CD14-positive monocyte (primary cell): Measurements from ENCODE around the gene TRPM2. TPM values are rescaled to one million over a fixed set of nuclear protein-coding genes. Genes with fewer than 3 reads are reported as not detected.

Source experiments
- DNase-seq, 3 donors: peaks; one replicate each; pipeline ENCODE4 v3.0.0-alpha.2; 2011 to 2022
- H2AFZ ChIP-seq: 2 replicates; pipeline ENCODE4 v1.6.0; 2012; ENCODE audit warnings: mild to moderate bottlenecking, low read depth, low read length, inconsistent platforms; ENCODE audit not compliant: insufficient read depth, poor library complexity, severe bottlenecking
- H3K27ac ChIP-seq, 2 donors: 1 replicate in 1 of 2; 2 replicates in 1 of 2; pipeline ENCODE4 v1.5.1; 2012 to 2013; ENCODE audit warnings: low read length in 2 of 2, control low read depth in 1 of 2, inconsistent platforms in 1 of 2, low read depth in 1 of 2, mild to moderate bottlenecking in 1 of 2
- H3K27me3 ChIP-seq, 2 donors: one replicate each; pipeline versions ENCODE4 v1.6.0 to v1.6.1; 2011 to 2013; ENCODE audit warnings: low read length in 2 of 2; ENCODE audit not compliant: control insufficient read depth in 2 of 2, insufficient read depth in 2 of 2
- H3K36me3 ChIP-seq, 2 donors: replicated peaks in 1 of 2; 1 replicate in 1 of 2; 2 replicates in 1 of 2; pipeline versions ENCODE4 v1.5.1 to v1.6.1; 2012 to 2013; ENCODE audit warnings: low read length in 2 of 2, control low read depth in 1 of 2, inconsistent platforms in 1 of 2, mild to moderate bottlenecking in 1 of 2; ENCODE audit not compliant: insufficient read depth in 2 of 2, control insufficient read depth in 1 of 2
- H3K4me1 ChIP-seq, 2 donors: 1 replicate in 1 of 2; 2 replicates in 1 of 2; pipeline versions ENCODE4 v1.5.1 to v1.6.1; 2012 to 2013; ENCODE audit warnings: low read length in 2 of 2, control low read depth in 1 of 2, inconsistent platforms in 1 of 2, mild to moderate bottlenecking in 1 of 2, moderate library complexity in 1 of 2; ENCODE audit not compliant: insufficient read depth in 2 of 2, control insufficient read depth in 1 of 2
- H3K4me2 ChIP-seq: replicated peaks from 2 replicates; pipeline ENCODE3; 2012; ENCODE audit warnings: low read length, moderate library complexity, mild to moderate bottlenecking; ENCODE audit not compliant: poor library complexity, severe bottlenecking; ENCODE audit errors: extremely low read depth
- H3K4me3 ChIP-seq, 3 experiments: fragments of 200-600 bp in 1 of 3; sonication (generic) in 1 of 3; replicated peaks in 1 of 3; 1 replicate in 2 of 3; 2 replicates in 1 of 3; pipeline ENCODE4 v1.5.1; 2011 to 2013; ENCODE audit warnings: low read length in 3 of 3, mild to moderate bottlenecking in 3 of 3, control low read depth in 2 of 3, low read depth in 2 of 3, inconsistent platforms in 1 of 3, moderate library complexity in 1 of 3
- H3K79me2 ChIP-seq: 2 replicates; pipeline ENCODE4 v1.6.0; 2012; ENCODE audit warnings: mild to moderate bottlenecking, control low read depth, inconsistent platforms, low read length, moderate library complexity; ENCODE audit not compliant: insufficient read depth
- H3K9ac ChIP-seq: 2 replicates; pipeline ENCODE4 v1.6.0; 2017; ENCODE audit warnings: low read length, mild to moderate bottlenecking; ENCODE audit not compliant: insufficient read depth, poor library complexity, severe bottlenecking
- H3K9me3 ChIP-seq, 2 donors: replicated peaks in 1 of 2; 1 replicate in 1 of 2; 2 replicates in 1 of 2; pipeline versions ENCODE4 v1.5.1 to v1.6.1; 2012 to 2013; ENCODE audit warnings: low read length in 2 of 2, control low read depth in 1 of 2; ENCODE audit not compliant: control insufficient read depth in 1 of 2, insufficient read depth in 1 of 2
- H4K20me1 ChIP-seq: 2 replicates; pipeline ENCODE4 v1.6.0; 2012; ENCODE audit warnings: mild to moderate bottlenecking, low read length, control low read depth, moderate library complexity; ENCODE audit not compliant: insufficient read depth
- H3K27ac Mint-ChIP-seq, 7 donors: one replicate each; pipeline ENCODE4 v1.8.0; 2020; ENCODE audit warnings: mild to moderate bottlenecking in 7 of 7, mixed read lengths in 7 of 7, moderate library complexity in 6 of 7, inconsistent platforms in 2 of 7
- H3K27me3 Mint-ChIP-seq, 3 donors: one replicate each; pipeline ENCODE4 v1.8.0; 2021 to 2022; ENCODE audit warnings: low read depth in 3 of 3, mild to moderate bottlenecking in 3 of 3, mixed read lengths in 3 of 3, moderate library complexity in 3 of 3, inconsistent platforms in 1 of 3
- H3K36me3 Mint-ChIP-seq, 2 donors: one replicate each; pipeline ENCODE4 v1.8.0; 2020; ENCODE audit warnings: mixed read lengths in 2 of 2, inconsistent platforms in 1 of 2, mild to moderate bottlenecking in 1 of 2
- H3K4me1 Mint-ChIP-seq: one replicate; pipeline ENCODE4 v1.8.0; 2020; ENCODE audit warnings: mild to moderate bottlenecking, mixed read lengths
- H3K4me3 Mint-ChIP-seq, 2 donors: one replicate each; pipeline ENCODE4 v1.8.0; 2020; ENCODE audit warnings: mild to moderate bottlenecking in 2 of 2, mixed read lengths in 2 of 2, moderate library complexity in 1 of 2
- H3K9me3 Mint-ChIP-seq, 7 donors: one replicate each; pipeline ENCODE4 v1.8.0; 2020 to 2022; ENCODE audit warnings: mixed read lengths in 7 of 7, mild to moderate bottlenecking in 6 of 7, moderate library complexity in 6 of 7, inconsistent platforms in 2 of 7
- WGBS: methylation state at CpG from one replicate; pipeline ENCODE4 v1.1.5; 2013; ENCODE audit warnings: missing lambda C conversion rate; ENCODE audit not compliant: insufficient coverage; 5-methylcytosine and 5-hydroxymethylcytosine counted together
- intact Hi-C, 2 donors: fragments of 100-400 bp; cut with micrococcal nuclease; formaldehyde crosslinking; loops; one replicate each; pipeline versions ENCODE4 v1.15.0 to v1.15.1; 2023
- polyA plus RNA-seq, 3 donors: library from polyadenylated mRNA; depleted of rRNA in 1 of 3; unstranded in 2 of 3; stranded (reverse) in 1 of 3; fragments of 300-500 nt in 2 of 3; fragments of >200 nt in 1 of 3; fragmentation: Illumina TruSeq in 2 of 3; gene quantifications; 1 replicate in 2 of 3; 2 replicates in 1 of 3; pipeline ENCODE4 v1.2.3, GENCODE V29; 2012 to 2021
- TF ChIP-seq, protein P1 (sequence below): fragments of 200-600 bp; IDR thresholded peaks from one replicate; pipeline ENCODE4 v1.8.0; 2022; ENCODE audit warnings: antibody characterized with exemption, mild to moderate bottlenecking

TRPM2 gene
- polyA plus RNA-seq, 3 donors, result 7.6 to 21.6 (median 12.2) TPM

DNA sequence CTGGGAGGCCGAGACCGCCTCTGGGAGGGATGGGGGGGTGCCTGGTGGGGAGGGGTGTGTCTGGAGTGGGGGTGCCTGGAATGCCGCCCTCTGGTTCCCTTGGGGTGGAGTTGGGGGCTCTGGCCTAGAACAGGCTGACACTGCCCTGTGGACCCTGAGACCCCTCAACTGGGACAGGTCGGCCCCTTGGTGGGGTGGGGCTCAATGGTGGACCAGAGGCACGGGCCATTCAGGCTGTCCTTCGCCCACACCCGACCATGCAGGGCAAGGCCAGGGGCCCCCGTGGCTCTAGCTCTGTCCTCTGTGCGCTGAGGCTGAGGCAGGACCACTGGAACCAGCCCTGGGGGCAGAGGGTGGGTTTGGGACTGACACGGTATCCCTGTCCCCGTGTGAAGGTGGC lies 38.9 kb upstream of the TRPM2 start:
- H3K4me2 ChIP-seq, result no peak overlapping the region
- DNase-seq, result no peak
- 99% methylated on average over 10 of the region's 11 CpGs for WGBS
- no peak overlapping the region for H3K9ac ChIP-seq
- no peaks in the 10 kb centered on the region for H3K27me3 Mint-ChIP-seq
- H3K9me3 ChIP-seq, result no peaks in the 10 kb centered on the region
- no peak overlapping the region for H3K4me3 Mint-ChIP-seq
- H3K79me2 ChIP-seq, result no peaks in the 10 kb centered on the region
- H3K27ac ChIP-seq, result no peak overlapping the region
- intact Hi-C loops, result no loop called here
- H3K4me1 ChIP-seq, result no peaks in the 10 kb centered on the region
- H3K27ac Mint-ChIP-seq, result no peak overlapping the region
- no peak overlapping the region for H2AFZ ChIP-seq
- H3K36me3 ChIP-seq, result peaks cover 95 to 98% of the 10 kb centered on the region in 2 donors
- H4K20me1 ChIP-seq, result peaks cover 58% of the 10 kb centered on the region
- H3K27me3 ChIP-seq, result no peaks in the 10 kb centered on the region
- no peak overlapping the region for H3K4me3 ChIP-seq
- no peaks in the 10 kb centered on the region for H3K9me3 Mint-ChIP-seq
- peaks cover 44 to 79% of the 10 kb centered on the region in 2 donors for H3K36me3 Mint-ChIP-seq
- no peaks in the 10 kb centered on the region for H3K4me1 Mint-ChIP-seq
- TF ChIP-seq, protein P1, sequence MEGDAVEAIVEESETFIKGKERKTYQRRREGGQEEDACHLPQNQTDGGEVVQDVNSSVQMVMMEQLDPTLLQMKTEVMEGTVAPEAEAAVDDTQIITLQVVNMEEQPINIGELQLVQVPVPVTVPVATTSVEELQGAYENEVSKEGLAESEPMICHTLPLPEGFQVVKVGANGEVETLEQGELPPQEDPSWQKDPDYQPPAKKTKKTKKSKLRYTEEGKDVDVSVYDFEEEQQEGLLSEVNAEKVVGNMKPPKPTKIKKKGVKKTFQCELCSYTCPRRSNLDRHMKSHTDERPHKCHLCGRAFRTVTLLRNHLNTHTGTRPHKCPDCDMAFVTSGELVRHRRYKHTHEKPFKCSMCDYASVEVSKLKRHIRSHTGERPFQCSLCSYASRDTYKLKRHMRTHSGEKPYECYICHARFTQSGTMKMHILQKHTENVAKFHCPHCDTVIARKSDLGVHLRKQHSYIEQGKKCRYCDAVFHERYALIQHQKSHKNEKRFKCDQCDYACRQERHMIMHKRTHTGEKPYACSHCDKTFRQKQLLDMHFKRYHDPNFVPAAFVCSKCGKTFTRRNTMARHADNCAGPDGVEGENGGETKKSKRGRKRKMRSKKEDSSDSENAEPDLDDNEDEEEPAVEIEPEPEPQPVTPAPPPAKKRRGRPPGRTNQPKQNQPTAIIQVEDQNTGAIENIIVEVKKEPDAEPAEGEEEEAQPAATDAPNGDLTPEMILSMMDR, result no peak

DNA sequence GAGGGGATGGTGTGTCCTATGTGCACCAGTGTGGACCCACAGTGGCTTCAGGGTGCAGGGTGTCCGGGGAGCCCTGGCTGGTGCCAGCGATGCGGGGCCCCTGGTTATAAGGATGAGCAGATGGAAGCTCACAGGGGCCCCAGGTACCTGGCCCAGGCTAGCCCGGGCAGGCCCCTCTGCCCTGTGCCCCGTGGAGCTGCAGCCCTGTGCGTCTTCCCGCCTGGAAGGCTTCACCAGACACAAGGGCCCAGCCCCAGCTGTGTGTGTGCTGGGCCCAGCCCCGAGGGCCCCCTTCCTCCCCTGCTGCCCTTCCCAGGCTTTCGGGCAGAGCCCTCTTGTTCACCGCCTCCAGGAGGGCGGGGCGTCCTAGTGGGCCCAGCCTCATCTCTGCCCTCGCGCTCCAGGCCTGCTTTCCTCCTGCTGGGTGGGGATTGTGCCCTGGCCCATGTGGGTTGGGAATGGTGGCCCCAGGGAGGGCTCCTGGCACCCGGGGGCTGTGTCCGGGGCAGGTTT lies 37.7 kb upstream of the TRPM2 start:
- no peak for DNase-seq
- no peak overlapping the region for H3K9ac ChIP-seq
- H3K4me1 Mint-ChIP-seq, result no peaks in the 10 kb centered on the region
- WGBS, result 96% methylated on average over 12 of the region's 16 CpGs
- no peaks in the 10 kb centered on the region for H3K27me3 Mint-ChIP-seq
- no peak overlapping the region for H2AFZ ChIP-seq
- no peaks in the 10 kb centered on the region for H3K9me3 ChIP-seq
- TF ChIP-seq, protein P1, result no peak
- H3K9me3 Mint-ChIP-seq, result no peaks in the 10 kb centered on the region
- H3K36me3 ChIP-seq, result peaks cover 94 to 98% of the 10 kb centered on the region in 2 donors
- no peak overlapping the region for H3K27ac ChIP-seq
- no peak overlapping the region for H3K27ac Mint-ChIP-seq
- H4K20me1 ChIP-seq, result peaks cover 48% of the 10 kb centered on the region
- H3K4me1 ChIP-seq, result no peaks in the 10 kb centered on the region
- H3K4me2 ChIP-seq, result no peak overlapping the region
- intact Hi-C loops, result no loop called here
- H3K27me3 ChIP-seq, result no peaks in the 10 kb centered on the region
- H3K4me3 ChIP-seq, result no peak overlapping the region
- no peak overlapping the region for H3K4me3 Mint-ChIP-seq
- H3K36me3 Mint-ChIP-seq, result peaks cover 44 to 81% of the 10 kb centered on the region in 2 donors
- no peaks in the 10 kb centered on the region for H3K79me2 ChIP-seq
